ENCODE data around the gene RTN4.
"Not testable (repeated sequence)": the region's sequence is repeated elsewhere in the genome, so short reads cannot be mapped to it uniquely, and the experiment has no call there.

RTN4 gene

GRCh38 chr2:55063713-55064323 lies 13.6 kb upstream of the RTN4 start:
- no peak for DNase-seq

DNA sequence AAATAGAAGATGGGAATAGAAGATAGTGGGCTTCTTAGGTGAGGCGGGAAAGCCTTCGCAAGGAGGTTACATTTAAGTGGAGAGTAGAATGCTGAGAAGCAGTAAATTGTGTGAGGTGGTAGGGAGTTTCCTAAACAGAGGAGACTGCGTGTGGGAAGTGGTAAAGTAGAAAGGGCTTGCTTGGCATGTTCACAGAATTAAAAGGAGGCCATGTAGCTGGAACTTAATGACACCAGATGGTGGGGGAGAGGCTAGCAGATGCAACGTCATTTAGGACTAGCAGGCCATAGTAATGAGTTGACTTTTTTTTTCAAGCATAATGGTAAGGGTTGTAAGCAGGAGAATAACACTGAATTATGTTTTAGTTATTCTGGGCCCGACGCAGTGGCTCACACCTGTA lies 13.0 kb upstream of the RTN4 start:
- no peak for DNase-seq

GRCh38 chr2:55062754-55063153 lies 12.5 kb upstream of the RTN4 start:
- no peak for DNase-seq

DNA sequence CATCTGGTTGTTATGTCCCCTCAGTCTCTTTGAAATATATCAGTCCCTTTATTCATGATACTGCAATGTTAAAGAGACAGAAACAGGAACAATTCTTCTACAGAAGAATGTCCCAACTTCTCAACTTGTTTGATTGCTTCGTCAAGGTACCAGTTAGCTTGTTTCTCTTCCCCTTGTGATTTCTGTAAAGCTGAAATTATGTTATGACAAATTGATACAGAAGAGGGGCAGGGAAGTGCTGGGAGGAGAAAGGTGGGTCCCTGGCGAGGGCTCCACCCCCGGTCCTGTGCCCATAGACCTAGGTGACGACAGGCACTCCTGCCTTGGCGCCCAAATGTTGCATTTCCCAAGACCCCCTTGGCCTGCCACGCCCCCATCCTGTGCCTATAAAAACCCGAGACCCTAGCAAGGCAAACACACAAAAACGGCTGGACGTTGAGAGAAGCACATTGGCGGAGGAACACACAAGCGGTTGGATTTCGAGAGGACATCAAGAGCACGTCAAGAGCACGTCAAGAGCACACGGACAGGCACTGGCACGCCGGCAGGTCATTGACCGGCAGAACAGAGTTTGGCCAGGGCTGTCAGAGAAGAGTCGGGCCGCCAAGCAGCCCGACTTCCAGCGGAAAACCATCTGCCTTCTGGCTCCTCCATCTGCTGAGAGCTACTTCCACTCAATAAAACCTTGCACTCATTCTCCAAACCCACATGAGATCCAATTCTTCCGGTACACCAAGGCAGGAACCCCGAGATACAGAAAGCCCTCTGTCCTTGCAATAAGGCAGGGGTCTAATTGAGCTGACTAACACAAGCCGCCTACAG lies 11.5 kb upstream of the RTN4 start:
- no peak for DNase-seq

- DNase-seq: no peak
These were observed 9.5 kb upstream of the RTN4 start for GRCh38 chr2:55059793-55060192.

DNA sequence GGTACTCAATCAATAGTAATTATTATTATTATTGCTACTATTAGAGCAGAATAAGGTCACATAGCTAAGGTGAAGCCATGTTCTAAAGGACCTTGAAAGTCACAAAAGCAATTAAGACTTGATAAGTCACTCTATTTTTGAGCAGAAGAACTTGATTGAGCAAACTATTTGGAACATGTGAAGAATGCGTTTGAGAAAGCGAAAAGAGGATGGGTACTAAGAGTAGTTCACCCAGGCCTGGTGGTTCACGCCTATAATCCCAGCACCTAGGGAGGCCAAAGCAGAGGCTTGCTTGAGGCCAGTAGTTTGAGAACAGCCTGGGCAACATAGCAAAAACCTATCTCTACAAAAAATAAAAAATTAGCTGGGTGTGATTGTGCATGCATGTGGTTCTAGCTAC lies 7.2 kb upstream of the RTN4 start:
- no peak for DNase-seq

GRCh38 chr2:55056024-55056521 lies 5.8 kb upstream of the RTN4 start:
- peak in 1 of 51 donors; percentile 0 for DNase-seq

DNA sequence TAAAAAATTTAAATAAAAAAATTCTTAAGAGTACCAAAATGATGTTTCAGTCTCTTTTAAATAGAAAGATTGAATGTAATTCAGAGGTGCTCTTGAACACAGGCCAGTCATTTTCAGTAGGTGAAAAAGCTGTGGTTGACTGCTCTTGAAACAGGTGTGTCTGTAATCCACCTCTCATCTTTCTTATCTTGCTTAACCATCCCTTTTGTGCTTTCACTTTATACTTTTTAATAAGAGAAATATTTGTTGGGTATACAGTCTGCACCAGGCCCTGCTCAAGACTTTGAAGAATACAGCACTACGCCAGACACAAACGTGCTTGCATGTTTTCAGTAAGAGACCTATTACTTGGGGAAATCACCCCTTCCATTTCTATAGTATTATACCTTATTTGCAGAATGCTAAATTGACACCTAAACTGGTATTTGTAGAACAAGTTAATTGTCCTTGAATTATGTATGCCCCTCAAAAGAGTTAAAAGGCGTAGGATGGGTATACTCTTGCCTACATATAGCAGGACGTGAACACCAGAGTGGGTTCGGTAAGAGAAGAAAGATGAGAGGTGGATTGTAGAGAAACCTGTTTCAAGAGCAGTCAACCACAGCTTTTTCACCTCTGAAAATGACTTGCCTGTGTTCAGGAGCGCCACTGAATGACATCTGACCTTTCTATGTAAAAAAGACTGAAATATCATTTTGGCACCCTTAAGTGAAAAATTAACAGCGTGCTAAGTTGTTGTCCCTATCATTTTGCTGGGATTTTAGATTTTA lies 4.0 kb upstream of the RTN4 start:
- DNase-seq: no peak

DNA sequence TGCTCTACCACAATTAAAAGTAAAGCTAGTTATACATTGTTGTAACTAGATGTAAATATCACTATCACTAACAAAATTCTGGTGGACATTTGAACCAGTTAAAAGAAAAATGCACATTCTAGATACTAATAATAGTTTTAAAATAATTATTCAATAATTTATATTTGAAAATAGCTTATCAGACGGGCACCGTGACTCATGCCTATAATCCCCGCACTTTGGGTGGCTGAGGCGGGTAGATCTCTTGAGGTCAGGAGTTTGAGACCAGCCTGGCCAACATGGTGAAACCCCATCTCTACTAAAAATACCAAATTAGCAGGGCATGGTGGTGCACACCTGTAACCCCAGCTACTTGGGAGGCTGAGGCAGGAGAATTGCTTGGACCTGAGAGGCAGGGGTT lies 3.0 kb upstream of the RTN4 start:
- not testable (repeated sequence) for DNase-seq

- DNase-seq: no peak
These were observed 2.1 kb upstream of the RTN4 start for GRCh38 chr2:55052129-55053061.

DNA sequence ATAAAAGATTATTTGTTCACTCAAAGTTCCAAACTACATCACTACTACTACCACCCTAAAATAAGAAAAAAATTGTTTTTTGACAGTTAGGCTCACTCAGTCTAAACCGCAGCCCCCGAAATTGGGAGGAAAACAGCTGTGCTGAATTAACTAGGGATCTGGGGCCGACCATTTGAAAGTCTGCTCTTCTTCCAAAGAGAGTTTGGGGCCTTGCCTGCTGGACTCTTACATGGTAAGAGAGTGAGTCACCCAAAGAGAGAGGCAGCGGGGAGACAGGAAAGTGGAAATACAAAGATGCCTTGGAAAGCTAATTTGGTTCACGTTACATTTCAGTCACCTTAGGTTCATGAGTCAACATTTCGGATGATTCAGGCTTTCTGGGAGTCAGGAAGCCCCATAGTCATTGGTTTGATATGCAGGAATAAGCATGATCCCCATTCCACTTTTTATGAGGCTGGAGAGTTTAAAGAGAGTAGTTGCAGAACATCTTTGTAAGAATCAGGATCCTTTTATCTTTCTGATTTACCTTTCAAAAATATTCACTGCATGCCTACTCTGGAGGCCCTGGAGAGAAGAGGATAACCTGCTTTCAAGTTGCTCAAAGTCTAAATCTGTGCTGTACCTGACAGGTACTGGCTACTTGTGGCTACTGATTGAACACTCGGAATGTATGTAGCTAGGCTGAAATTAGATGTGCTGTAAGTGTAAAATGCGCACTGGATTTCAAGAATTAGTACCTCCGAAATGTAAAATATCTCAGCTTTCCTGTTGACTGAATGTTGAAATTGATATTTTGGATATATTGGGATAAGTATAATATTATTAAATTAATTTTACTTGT lies 995 bp upstream of the RTN4 start:
- peak in 15 of 51 donors; percentile 18 to 63 (median 36) for DNase-seq

GRCh38 chr2:55049821-55050099 lies 491 bp downstream of the RTN4 start:
- peak in 5 of 51 donors; percentile 36 to 65 (median 48) for DNase-seq

DNA sequence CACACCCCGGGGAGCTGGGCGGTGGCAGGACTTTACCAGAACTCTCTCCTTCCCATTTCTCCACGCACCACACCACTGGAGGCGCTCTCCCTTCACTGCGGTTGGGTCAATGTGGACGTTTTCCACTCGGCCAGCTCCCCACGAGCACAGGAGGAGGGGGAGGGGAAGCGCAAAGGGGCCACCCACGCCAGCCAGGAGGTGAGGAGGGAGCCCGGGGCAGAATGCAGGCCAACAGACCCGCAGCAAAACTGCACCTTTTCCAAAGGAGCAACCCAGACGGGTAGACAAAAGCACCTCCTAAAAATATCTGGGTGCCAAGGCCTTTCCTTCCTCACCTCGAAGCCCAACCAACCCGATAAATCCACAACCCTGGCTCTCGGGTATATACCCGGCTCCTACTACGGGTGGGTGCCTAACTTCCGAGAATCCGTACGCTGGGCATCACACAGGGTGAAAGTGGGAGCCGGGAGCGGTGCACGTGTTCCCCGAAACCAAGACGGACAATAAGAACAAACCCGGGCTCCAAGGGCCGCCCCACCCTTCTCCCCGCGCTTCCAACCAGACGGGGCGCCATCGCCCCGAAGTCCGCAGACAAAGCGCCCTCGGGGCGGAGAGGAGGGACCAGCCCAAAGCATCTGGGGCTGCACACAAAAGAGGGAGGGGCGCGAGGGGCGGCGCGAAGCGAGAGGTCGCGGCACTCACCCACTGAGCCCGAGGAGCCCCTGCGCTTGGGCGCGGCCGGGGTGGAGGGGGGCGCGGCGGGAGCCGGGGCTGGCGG lies 1.0 kb downstream of the RTN4 start:
- DNase-seq: peak; percentile 53 to 92 (median 81)

- peak in 17 of 51 donors; percentile 2 to 79 (median 10) for DNase-seq
These were observed 1.7 kb downstream of the RTN4 start for GRCh38 chr2:55048508-55049042.

GRCh38 chr2:55047677-55048299 lies 2.5 kb downstream of the RTN4 start:
- peak in 13 of 51 donors; percentile 1 to 73 (median 26) for DNase-seq

DNA sequence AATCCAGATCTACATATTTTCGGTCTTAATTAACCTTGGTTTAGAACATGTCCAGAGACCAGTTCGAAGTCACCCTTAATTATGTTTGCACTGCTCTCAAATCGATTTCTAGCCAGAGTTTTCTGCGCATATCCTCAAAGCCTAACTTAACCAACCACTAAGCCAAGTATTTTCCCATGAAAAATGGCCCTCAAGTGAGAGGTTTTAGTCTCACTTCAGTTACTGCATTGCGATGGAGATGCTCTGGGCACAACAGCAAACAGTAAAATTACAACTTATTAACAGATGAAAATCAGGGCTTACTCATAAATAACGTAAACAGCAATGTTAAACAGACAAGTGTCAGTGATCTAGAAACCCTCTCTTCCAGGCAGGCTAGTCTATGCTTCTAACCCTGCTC lies 4.5 kb downstream of the RTN4 start:
- DNase-seq: no peak

- DNase-seq: no peak
These were observed 6.4 kb downstream of the RTN4 start for GRCh38 chr2:55043841-55044240.

DNA sequence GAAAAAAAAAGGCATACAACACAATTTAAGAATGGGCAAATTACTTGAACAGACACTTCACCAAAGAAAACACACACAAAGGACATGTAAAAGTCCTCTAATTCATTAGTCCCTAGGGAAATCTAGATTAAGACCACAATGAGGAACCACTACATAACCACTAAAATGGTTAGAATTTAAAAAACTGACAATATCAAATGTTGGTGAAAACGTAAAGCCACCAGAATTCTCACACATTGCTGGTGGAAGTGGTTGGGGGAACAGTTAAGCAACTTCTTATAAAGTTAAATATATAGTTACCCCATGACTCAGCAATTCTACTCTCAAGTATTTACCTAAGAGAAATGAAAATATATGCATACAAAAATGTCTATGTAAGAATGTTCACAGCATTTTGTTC lies 11.8 kb downstream of the RTN4 start:
- no peak for DNase-seq

- no peak for DNase-seq
These were observed 14.5 kb downstream of the RTN4 start for GRCh38 chr2:55035716-55036115.

All from hypothalamus (tissue), 51 donors.